Endothelial cell of umbilical vein (primary cell): ENCODE measurements around the gene SWT1. TPM values are rescaled to one million over a fixed set of nuclear protein-coding genes. Genes with fewer than 3 reads are reported as not detected.

ENCODE experiments used
- BruUV-seq: library from RNA; stranded (reverse); fragments of 400-500 nt; replicated peaks from 2 replicates; lab custom pipeline; 2021; lab: Mats Ljungman, UMichigan
- CTCF ChIA-PET: fragments of 300-600, 350-600 bp; sonication (Branson Sonifier 250); formaldehyde crosslinking; loops from one replicate; lab custom pipeline; 2021; ENCODE audit warnings: antibody characterized with exemption, inconsistent platforms; lab: Charles Lee
- POLR2A ChIA-PET: fragments of 300-600, 350-600 bp; sonication (Branson Sonifier 250); formaldehyde crosslinking; loops from one replicate; lab custom pipeline; 2021; ENCODE audit warnings: antibody characterized with exemption, inconsistent platforms; lab: Charles Lee
- DNase-seq: peaks from one replicate; pipeline ENCODE4 v3.0.0-alpha.2; 2011; ENCODE audit warnings: low read depth, low spot score
- FAIRE-seq: peaks from 2 replicates; lab custom pipeline; 2011; peaks lifted over from hg19 to GRCh38; lab: Jason Lieb, UNC
- H2AFZ ChIP-seq: 2 replicates; pipeline ENCODE4 v1.6.0; 2012; ENCODE audit warnings: low read depth, low read length, control low read depth, inconsistent platforms
- H3K27ac ChIP-seq: 2 replicates; pipeline ENCODE4 v1.5.1; 2011; ENCODE audit warnings: low read depth, mild to moderate bottlenecking, control low read depth, low read length, moderate library complexity; ENCODE audit not compliant: insufficient read depth
- H3K27me3 ChIP-seq, 2 experiments: 2 replicates each; pipeline versions ENCODE4 v1.6.0 to v1.6.1; 2011; ENCODE audit warnings: low read length in 2 of 2, mixed read lengths in 1 of 2; ENCODE audit not compliant: control insufficient read depth in 2 of 2, insufficient read depth in 2 of 2
- H3K36me3 ChIP-seq, 2 experiments: 2 replicates in 1 of 2; 3 replicates in 1 of 2; pipeline ENCODE4 v1.5.1; 2011; ENCODE audit warnings: low read length in 2 of 2, mild to moderate bottlenecking in 1 of 2, moderate library complexity in 1 of 2; ENCODE audit not compliant: control insufficient read depth in 2 of 2, insufficient read depth in 2 of 2; ENCODE audit errors: extremely low read depth in 1 of 2
- H3K4me1 ChIP-seq: 3 replicates; pipeline ENCODE4 v1.5.1; 2011; ENCODE audit warnings: mild to moderate bottlenecking, low read length; ENCODE audit not compliant: control insufficient read depth, insufficient read depth; ENCODE audit errors: extremely low read depth
- H3K4me2 ChIP-seq: 2 replicates; pipeline ENCODE4 v1.6.1; 2011; ENCODE audit warnings: low read length, control low read depth, mixed read lengths; ENCODE audit not compliant: insufficient read depth
- H3K4me3 ChIP-seq, 3 experiments: fragments of 200-600 bp in 1 of 3; sonication (generic), shearing (Covaris generic) in 1 of 3; replicated peaks in 1 of 3; 2 replicates each; pipeline ENCODE4 v1.5.1; 2011 to 2016; ENCODE audit warnings: control low read depth in 3 of 3, low read length in 3 of 3, mild to moderate bottlenecking in 2 of 3, inconsistent platforms in 1 of 3, low read depth in 1 of 3, moderate library complexity in 1 of 3; ENCODE audit not compliant: insufficient read depth in 1 of 3
- H3K79me2 ChIP-seq: 2 replicates; pipeline ENCODE4 v1.6.0; 2012; ENCODE audit warnings: low read length, inconsistent platforms; ENCODE audit not compliant: control insufficient read depth, insufficient read depth
- H3K9ac ChIP-seq: replicated peaks from 2 replicates; pipeline ENCODE3; 2011; ENCODE audit warnings: low read length, control low read depth; ENCODE audit not compliant: insufficient read depth; ENCODE audit errors: extremely low read depth
- H3K9me1 ChIP-seq: replicated peaks from 3 replicates; pipeline ENCODE4 v1.6.0; 2011; ENCODE audit warnings: mild to moderate bottlenecking, low read length; ENCODE audit not compliant: control insufficient read depth, insufficient read depth; ENCODE audit errors: extremely low read depth
- H3K9me3 ChIP-seq: replicated peaks from 2 replicates; pipeline ENCODE4 v1.5.1; 2012; ENCODE audit warnings: low read length, inconsistent platforms; ENCODE audit not compliant: control insufficient read depth, insufficient read depth
- H4K20me1 ChIP-seq: replicated peaks from 2 replicates; pipeline ENCODE3; 2011; ENCODE audit warnings: mild to moderate bottlenecking, low read length; ENCODE audit not compliant: control insufficient read depth, insufficient read depth; ENCODE audit errors: extremely low read depth
- EZH2 ChIP-seq: IDR thresholded peaks from 2 replicates; pipeline ENCODE4 v1.6.1; 2012; ENCODE audit warnings: borderline replicate concordance, low read depth, mild to moderate bottlenecking, moderate library complexity, low read length, inconsistent platforms; ENCODE audit not compliant: severe bottlenecking
- FOS ChIP-seq: IDR thresholded peaks from 2 replicates; pipeline ENCODE4 v1.6.1; 2011; ENCODE audit warnings: mild to moderate bottlenecking, low read length, moderate library complexity, borderline replicate concordance; ENCODE audit not compliant: insufficient read depth
- GATA2 ChIP-seq: IDR thresholded peaks from 2 replicates; pipeline ENCODE4 v1.7.0; 2011; ENCODE audit warnings: low read depth, mild to moderate bottlenecking, moderate library complexity, mixed read lengths, low read length; ENCODE audit not compliant: insufficient read length, insufficient read depth
- JUN ChIP-seq: IDR thresholded peaks from 2 replicates; pipeline ENCODE4 v1.6.1; 2011; ENCODE audit warnings: borderline replicate concordance, low read depth; ENCODE audit not compliant: insufficient read length, insufficient read depth
- MYC ChIP-seq: IDR thresholded peaks from one replicate; pipeline ENCODE4 v1.6.1; 2011; ENCODE audit warnings: mild to moderate bottlenecking, low read depth, low read length
- POLR2A ChIP-seq: IDR thresholded peaks from 2 replicates; pipeline ENCODE4 v1.6.1; 2012; ENCODE audit warnings: low read depth, mild to moderate bottlenecking, control low read depth, low read length
- POLR2AphosphoS5 ChIP-seq: IDR thresholded peaks from 2 replicates; pipeline ENCODE4 v1.6.1; 2012; ENCODE audit warnings: low read depth, mild to moderate bottlenecking, control low read depth, low read length, moderate library complexity; ENCODE audit not compliant: insufficient read depth
- dilution Hi-C: fragments of 300-500 bp; cut with MboI; formaldehyde crosslinking; loops from one replicate; pipeline ENCODE4 v1.15.0; 2019; ENCODE audit warnings: low sequenced_read_pairs; ENCODE audit not compliant: extremely low pct_ligation_motif_present
- intact Hi-C: fragments of 100-400 bp; cut with micrococcal nuclease; formaldehyde crosslinking; loops from one replicate; pipeline ENCODE4 v1.10.0; 2022
- polyA plus RNA-seq, 4 experiments: library from polyadenylated mRNA; depleted of rRNA in 3 of 4; stranded (reverse) in 3 of 4; unstranded in 1 of 4; fragments of >200 nt; gene quantifications; 2 replicates each; pipeline versions ENCODE4 v1.2.1 to v1.2.3, GENCODE V29; 2011 to 2012; ENCODE audit warnings: missing spikeins in 1 of 4
- total RNA-seq: library from RNA; stranded (reverse); gene quantifications from 2 replicates; pipeline ENCODE4 v1.2.3, GENCODE V29; 2021
- TF ChIP-seq, protein P1 (sequence below): IDR thresholded peaks from 2 replicates; pipeline ENCODE4 v1.6.1; 2011; ENCODE audit not compliant: insufficient read depth, insufficient read length
- TF ChIP-seq, protein P2 (sequence below), 2 donors: IDR thresholded peaks; 1 replicate in 1 of 2; 2 replicates in 1 of 2; pipeline ENCODE4 v1.5.1; 2011; ENCODE audit warnings: low read length in 2 of 2, mild to moderate bottlenecking in 2 of 2, moderate library complexity in 2 of 2, control low read depth in 1 of 2, inconsistent platforms in 1 of 2, low read depth in 1 of 2; ENCODE audit not compliant: insufficient read depth in 1 of 2; ENCODE audit errors: extremely low read depth in 1 of 2

SWT1 gene
- total and polyA plus RNA-seq, 2 donors (not counting 3 experiments of a cell fraction or from before 2014, with no cell fraction given): 1.0 to 4.3 TPM

GRCh38 chr1:185284116-185284515, 127.1 kb downstream of the SWT1 start:
- Histone ChIP-seq H3K9me1 (no peaks in the 10 kb centered on the region), H3K36me3 (no peaks in the 10 kb centered on the region), H3K27ac (no peak overlapping the region), H3K4me1 (peaks cover 2% of the 10 kb centered on the region), H4K20me1 (no peaks in the 10 kb centered on the region), H3K9me3 (no peaks in the 10 kb centered on the region), H3K79me2 (no peaks in the 10 kb centered on the region), H3K4me3 (no peak overlapping the region), H3K27me3 (no peaks in the 10 kb centered on the region), H2AFZ (no peak overlapping the region), H3K4me2 (no peak overlapping the region), H3K9ac (no peak overlapping the region)
- no peak for TF ChIP-seq GATA2
- TF ChIP-seq JUN: no peak
- TF ChIP-seq MYC: no peak
- TF ChIP-seq FOS: no peak
- TF ChIP-seq, protein P1, sequence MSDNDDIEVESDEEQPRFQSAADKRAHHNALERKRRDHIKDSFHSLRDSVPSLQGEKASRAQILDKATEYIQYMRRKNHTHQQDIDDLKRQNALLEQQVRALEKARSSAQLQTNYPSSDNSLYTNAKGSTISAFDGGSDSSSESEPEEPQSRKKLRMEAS: no peak
- TF ChIP-seq, protein P2, sequence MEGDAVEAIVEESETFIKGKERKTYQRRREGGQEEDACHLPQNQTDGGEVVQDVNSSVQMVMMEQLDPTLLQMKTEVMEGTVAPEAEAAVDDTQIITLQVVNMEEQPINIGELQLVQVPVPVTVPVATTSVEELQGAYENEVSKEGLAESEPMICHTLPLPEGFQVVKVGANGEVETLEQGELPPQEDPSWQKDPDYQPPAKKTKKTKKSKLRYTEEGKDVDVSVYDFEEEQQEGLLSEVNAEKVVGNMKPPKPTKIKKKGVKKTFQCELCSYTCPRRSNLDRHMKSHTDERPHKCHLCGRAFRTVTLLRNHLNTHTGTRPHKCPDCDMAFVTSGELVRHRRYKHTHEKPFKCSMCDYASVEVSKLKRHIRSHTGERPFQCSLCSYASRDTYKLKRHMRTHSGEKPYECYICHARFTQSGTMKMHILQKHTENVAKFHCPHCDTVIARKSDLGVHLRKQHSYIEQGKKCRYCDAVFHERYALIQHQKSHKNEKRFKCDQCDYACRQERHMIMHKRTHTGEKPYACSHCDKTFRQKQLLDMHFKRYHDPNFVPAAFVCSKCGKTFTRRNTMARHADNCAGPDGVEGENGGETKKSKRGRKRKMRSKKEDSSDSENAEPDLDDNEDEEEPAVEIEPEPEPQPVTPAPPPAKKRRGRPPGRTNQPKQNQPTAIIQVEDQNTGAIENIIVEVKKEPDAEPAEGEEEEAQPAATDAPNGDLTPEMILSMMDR (IDR thresholded peaks at IDR 0.05; ENCODE audit: extremely low read depth in 1 of 2, insufficient read depth in 1 of 2, low read depth in 1 of 2, low read length in 2 of 2): no peak
- no peak for TF ChIP-seq POLR2AphosphoS5
- TF ChIP-seq EZH2: no peak
- no peak for TF ChIP-seq POLR2A
- dilution Hi-C loops (no loop called here), intact Hi-C loops (no loop called here)
- no peak for FAIRE-seq
- no TSS peak for BruUV-seq
- no peak for DNase-seq
- ChIA-PET POLR2A (no interaction called here), CTCF (no interaction called here)
